HEK293 (cell line): ENCODE measurements around the gene RAD51C.
A peak's percentile ranks its signal among the peaks of the same experiment; 100 is the strongest.

Experiments
- CTCF ChIA-PET: fragments of 350-600 bp; formaldehyde crosslinking; extraction: SDS; loops from one replicate; lab custom pipeline; 2021; ENCODE audit warnings: antibody characterized with exemption; lab: Yijun Ruan, JAX
- POLR2A ChIA-PET: fragments of 300-600 bp; formaldehyde crosslinking; extraction: SDS; loops from one replicate; lab custom pipeline; 2020; ENCODE audit warnings: antibody characterized with exemption, inconsistent platforms; lab: Yijun Ruan, JAX
- H3K27ac ChIP-seq: fragments of 200-500 bp; sonication (Bioruptor generic); 2 replicates; pipeline ENCODE4 v1.5.1; 2014; ENCODE audit warnings: low read depth, low read length, control low read depth, inconsistent platforms; ENCODE audit errors: extremely low read depth
- H3K36me3 ChIP-seq, 2 experiments: fragments of 200-500 bp in 1 of 2; sonication (Bioruptor generic) in 1 of 2; 1 replicate in 1 of 2; 2 replicates in 1 of 2; pipeline ENCODE4 v1.5.1; 2014 to 2017; ENCODE audit warnings: inconsistent platforms in 2 of 2, low read length in 2 of 2; ENCODE audit not compliant: control insufficient read depth in 2 of 2, insufficient read depth in 1 of 2
- H3K4me1 ChIP-seq: fragments of 200-500 bp; sonication (Bioruptor generic); 2 replicates; pipeline ENCODE4 v1.5.1; 2014; ENCODE audit warnings: mild to moderate bottlenecking, low read length, inconsistent platforms; ENCODE audit not compliant: control insufficient read depth, insufficient read depth
- H3K4me3 ChIP-seq: 2 replicates; pipeline ENCODE4 v1.5.1; 2011; ENCODE audit warnings: low read depth, mild to moderate bottlenecking, control low read depth, low read length, moderate library complexity
- H3K9me3 ChIP-seq: fragments of 200-500 bp; sonication (Bioruptor generic); 2 replicates; pipeline ENCODE4 v1.5.1; 2014; ENCODE audit warnings: low read depth, low read length, inconsistent platforms; ENCODE audit not compliant: control insufficient read depth, insufficient read depth
- EGR2 ChIP-seq: fragments of 450-650 bp; formaldehyde crosslinking; IDR thresholded peaks from 2 replicates; pipeline ENCODE4 v1.5.1; 2016; ENCODE audit warnings: low read depth, missing biosample characterization, missing genetic modification characterization
- MYNN ChIP-seq: fragments of 450-650 bp; formaldehyde crosslinking; IDR thresholded peaks from 2 replicates; pipeline ENCODE4 v1.5.1; 2016; ENCODE audit warnings: missing biosample characterization, missing genetic modification characterization, borderline replicate concordance
- RBAK ChIP-seq: fragments of 450-650 bp; formaldehyde crosslinking; IDR thresholded peaks from 2 replicates; pipeline ENCODE4 v1.5.1; 2016; ENCODE audit warnings: missing biosample characterization, missing genetic modification characterization
- REST ChIP-seq: fragments of 450-650 bp; formaldehyde crosslinking; IDR thresholded peaks from 2 replicates; pipeline ENCODE4 v1.5.1; 2016; ENCODE audit warnings: missing biosample characterization, missing genetic modification characterization
- ZBTB10 ChIP-seq: fragments of 450-650 bp; formaldehyde crosslinking; IDR thresholded peaks from 2 replicates; pipeline ENCODE4 v1.5.1; 2016; ENCODE audit warnings: missing biosample characterization, missing genetic modification characterization
- ZBTB20 ChIP-seq: fragments of 450-650 bp; formaldehyde crosslinking; IDR thresholded peaks from 2 replicates; pipeline ENCODE4 v1.5.1; 2016; ENCODE audit warnings: missing biosample characterization, missing genetic modification characterization
- ZBTB26 ChIP-seq: fragments of 450-650 bp; formaldehyde crosslinking; optimal IDR thresholded peaks from 2 replicates; pipeline ENCODE3; 2016; ENCODE audit warnings: missing biosample characterization, mild to moderate bottlenecking, missing genetic modification characterization
- ZFP41 ChIP-seq: fragments of 450-650 bp; formaldehyde crosslinking; IDR thresholded peaks from 2 replicates; pipeline ENCODE4 v1.5.1; 2016; ENCODE audit warnings: missing biosample characterization, missing genetic modification characterization, borderline replicate concordance
- ZNF132 ChIP-seq: fragments of 450-650 bp; formaldehyde crosslinking; IDR thresholded peaks from 2 replicates; pipeline ENCODE4 v1.5.1; 2017; ENCODE audit warnings: missing biosample characterization, missing genetic modification characterization, borderline replicate concordance
- ZNF2 ChIP-seq: fragments of 450-650 bp; formaldehyde crosslinking; IDR thresholded peaks from 2 replicates; pipeline ENCODE4 v1.5.1; 2016; ENCODE audit warnings: missing biosample characterization, missing genetic modification characterization
- ZNF324 ChIP-seq: fragments of 450-650 bp; formaldehyde crosslinking; IDR thresholded peaks from 2 replicates; pipeline ENCODE4 v1.5.1; 2016; ENCODE audit warnings: missing biosample characterization, missing genetic modification characterization
- ZNF449 ChIP-seq: fragments of 450-650 bp; formaldehyde crosslinking; IDR thresholded peaks from 2 replicates; pipeline ENCODE4 v1.5.1; 2017; ENCODE audit warnings: missing biosample characterization, mild to moderate bottlenecking, missing genetic modification characterization, moderate library complexity
- ZNF580 ChIP-seq: fragments of 450-650 bp; formaldehyde crosslinking; IDR thresholded peaks from 2 replicates; pipeline ENCODE4 v1.5.1; 2016; ENCODE audit warnings: missing biosample characterization, missing genetic modification characterization
- ZNF660 ChIP-seq: fragments of 450-650 bp; IDR thresholded peaks from 2 replicates; pipeline ENCODE4 v1.5.1; 2018; ENCODE audit warnings: missing biosample characterization, mild to moderate bottlenecking, missing genetic modification characterization
- ZNF692 ChIP-seq: fragments of 450-650 bp; formaldehyde crosslinking; IDR thresholded peaks from 2 replicates; pipeline ENCODE4 v1.5.1; 2016; ENCODE audit warnings: missing biosample characterization, missing genetic modification characterization
- ZNF76 ChIP-seq: fragments of 450-650 bp; formaldehyde crosslinking; IDR thresholded peaks from 2 replicates; pipeline ENCODE4; 2016; ENCODE audit warnings: low read depth, missing biosample characterization, missing genetic modification characterization, borderline replicate concordance
- ZNF777 ChIP-seq: fragments of 450-650 bp; formaldehyde crosslinking; IDR thresholded peaks from 2 replicates; pipeline ENCODE4 v1.5.1; 2017; ENCODE audit warnings: missing biosample characterization, missing genetic modification characterization, borderline replicate concordance
- ZNF791 ChIP-seq: fragments of 450-650 bp; formaldehyde crosslinking; IDR thresholded peaks from 2 replicates; pipeline ENCODE4 v1.5.1; 2016; ENCODE audit warnings: missing biosample characterization, missing genetic modification characterization
- ZSCAN4 ChIP-seq: fragments of 450-650 bp; formaldehyde crosslinking; IDR thresholded peaks from 2 replicates; pipeline ENCODE4 v1.5.1; 2017; ENCODE audit warnings: missing biosample characterization, missing genetic modification characterization
- ZSCAN5A ChIP-seq: fragments of 450-650 bp; formaldehyde crosslinking; IDR thresholded peaks from 2 replicates; pipeline ENCODE4 v1.5.1; 2016; ENCODE audit warnings: missing biosample characterization, missing genetic modification characterization
- ZXDB ChIP-seq: fragments of 450-650 bp; formaldehyde crosslinking; IDR thresholded peaks from 2 replicates; pipeline ENCODE4 v1.5.1; 2016; ENCODE audit warnings: missing biosample characterization, missing genetic modification characterization

Gene RAD51C

GRCh38 chr17:58755577-58756245 lies 63.3 kb downstream of the RAD51C start, which contains the start of gene PPM1E:
Gene PPM1E, plus strand, starts transcription at chr17:58755854.
- Histone ChIP-seq H3K4me3 (peak within 1 kb of the TSS; percentile 94), H3K27ac (peak within 1 kb of the TSS; percentile 84; the same call in 1 of the 2 replicates), H3K4me1 (peaks cover 8% of the 10 kb centered on the region; the same call in 1 of the 2 replicates), H3K36me3 (no peaks in the 10 kb centered on the region), H3K9me3 (no peaks in the 10 kb centered on the region)
- POLR2A ChIA-PET = interaction anchor here (0.8 to 1.5 kb wide), 5 partner anchors 9 to 400 kb away, joined by 3 to 9 read pairs (median 4); partner anchors contain the start of genes PRR11 and SKA2
- CTCF ChIA-PET = interaction anchor here (0.6 to 2.2 kb wide), 6 partner anchors 9 to 249 kb away, joined by 3 to 7 read pairs (median 4); no protein-coding TSS in a partner anchor
- TF ChIP-seq ZNF324 = no peak
- TF ChIP-seq ZSCAN4 (tag by site-specific recombination) = 0 out of 2 replicates have a peak, but pooled peaks have one; percentile 11
- peak; percentile 45 for TF ChIP-seq ZNF660 (tag by site-specific recombination)
- TF ChIP-seq RBAK (tag by site-specific recombination) = no peak
- TF ChIP-seq MYNN = peak; percentile 98
- peak; percentile 15; the same call in 1 of the 2 replicates for TF ChIP-seq ZBTB20 (tag by site-specific recombination)
- no peak for TF ChIP-seq ZNF132 (tag by site-specific recombination)
- TF ChIP-seq ZBTB26 (tag by site-specific recombination) = peak; percentile 90
- TF ChIP-seq ZNF449 (tag by site-specific recombination) = 0 out of 2 replicates have a peak, but pooled peaks have one; percentile 47
- peak; percentile 67; the same call in 1 of the 2 replicates for TF ChIP-seq ZNF2 (tag by site-specific recombination)
- no peak for TF ChIP-seq ZNF791 (tag by site-specific recombination)
- no peak for TF ChIP-seq ZNF76 (tag by site-specific recombination)
- TF ChIP-seq ZNF777 (tag by site-specific recombination) = peak; percentile 52; the same call in 1 of the 2 replicates
- 0 out of 2 replicates have a peak, but pooled peaks have one; percentile 71 for TF ChIP-seq ZNF580 (tag by site-specific recombination)
- TF ChIP-seq ZSCAN5A (tag by site-specific recombination) = 0 out of 2 replicates have a peak, but pooled peaks have one; percentile 47
- TF ChIP-seq ZBTB10 (tag by site-specific recombination) = 0 out of 2 replicates have a peak, but pooled peaks have one; percentile 39
- TF ChIP-seq ZFP41 (tag by site-specific recombination) = no peak
- TF ChIP-seq ZXDB (tag by site-specific recombination) = peak; percentile 22; the same call in 1 of the 2 replicates
- TF ChIP-seq REST = peak; percentile 93
- TF ChIP-seq ZNF692 (tag by site-specific recombination) = peak; percentile 42; the same call in 1 of the 2 replicates
- peak; percentile 39; the same call in 1 of the 2 replicates for TF ChIP-seq EGR2 (tag by site-specific recombination)
